Pancreas (tissue), 10 donors: ENCODE measurements around the gene TUBB4B. TPM values are rescaled to one million over a fixed set of nuclear protein-coding genes. Genes with fewer than 3 reads are reported as not detected.

Experiments
- ATAC-seq, 4 donors: fragments of 200-7000 bp; cut with Tn5 transposase; one replicate each; pipeline versions ENCODE4 v1.8.0 to v1.9.1; 2020; ENCODE audit warnings: mild to moderate bottlenecking in 4 of 4, moderate library complexity in 4 of 4
- DNase-seq, 6 donors: peaks; one replicate each; pipeline ENCODE4 v3.0.0-alpha.2; 2020
- FAIRE-seq: peaks from 2 replicates; lab custom pipeline; 2012; peaks lifted over from hg19 to GRCh38; lab: Jason Lieb, UNC
- H3K27ac ChIP-seq, 4 donors: fragments of 200-600 bp; sonication (generic); 1 replicate in 3 of 4; 2 replicates in 1 of 4; pipeline versions ENCODE4 v1.5.0 to v1.8.0; 2020
- H3K27me3 ChIP-seq, 4 donors: fragments of 200-600 bp; one replicate each; pipeline ENCODE4 v1.8.0; 2021
- H3K36me3 ChIP-seq, 3 donors: fragments of 200-600 bp; sonication (generic) in 1 of 3; one replicate each; pipeline versions ENCODE4 v1.5.0 to v1.8.0; 2020 to 2021
- H3K4me1 ChIP-seq, 3 donors: fragments of 200-600 bp; one replicate each; pipeline ENCODE4 v1.8.0; 2021
- H3K4me3 ChIP-seq, 4 donors: fragments of 200-600 bp; sonication (generic) in 2 of 4; one replicate each; pipeline versions ENCODE4 v1.5.0 to v1.8.0; 2020 to 2021
- H3K9me3 ChIP-seq, 4 donors: fragments of 200-600 bp; one replicate each; pipeline ENCODE4 v1.8.0; 2021
- CTCF ChIP-seq, 4 donors: fragments of 200-600 bp; sonication (generic) in 3 of 4; IDR thresholded peaks; one replicate each; pipeline versions ENCODE4 v1.5.0 to v1.8.0; 2021; ENCODE audit warnings: antibody characterized with exemption in 4 of 4
- WGBS, 2 donors: extraction: QIAGEN DNeasy Blood & Tissue Kit; methylation state at CpG; one replicate each; pipeline ENCODE4 v1.1.7; 2013; 5-methylcytosine and 5-hydroxymethylcytosine counted together
- intact Hi-C, 3 donors: fragments of 100-400 bp; cut with DNase I; formaldehyde crosslinking; loops; one replicate each; pipeline versions ENCODE4 v1.11.1 to v1.14.2; 2022
- polyA plus RNA-seq, 2 donors: library from polyadenylated mRNA; stranded (reverse); fragments of 200-250 nt; gene quantifications; one replicate each; pipeline ENCODE4 v1.2.3, GENCODE V29; 2013
- total RNA-seq, 6 donors: library from RNA; stranded (reverse); fragmentation: NEBNext Ultra II Directional in 4 of 6; extraction: Animal tissue kit (Norgen Biotek cat#: 25700) in 4 of 6; gene quantifications; one replicate each; pipeline versions ENCODE4 v1.2.1 to v1.2.4, GENCODE V29; 2021 to 2023
- donor health status: healthy with polysubstance abuse.
- donor health status: DM: no; HTN: no; CAD: no; lungs with moderate emphysema.
- donor health status: DM: no; HTN: no; CAD: no.
- donor health status: control.
- donor health status: control.
- donor health status: Bipolar disorder and iron deficiency.
- donor health status: DM: yes; HTN: yes; CAD: no.
- donor health status: DM: no; HTN: no; CAD: no.
- donor health status: DM: no; HTN: no; CAD: no.
- donor health status: DM: yes; HTN: yes; CAD: no.

The TUBB4B gene
- total and polyA plus RNA-seq, 8 donors, result 40.9 to 143 (median 72.8) TPM

- Histone ChIP-seq H3K36me3 (no peaks in the 10 kb centered on the region), H3K4me3 (peak overlapping the region in 1 of 4 donors; percentile 65), H3K9me3 (no peaks in the 10 kb centered on the region), H3K27ac (no peak overlapping the region), H3K27me3 (no peaks in the 10 kb centered on the region), H3K4me1 (peaks cover 19 to 32% (median 19%) of the 10 kb centered on the region in 3 donors)
- intact Hi-C loops, result no loop called here
- WGBS, 2 donors, result 40 to 41% methylated on average over 7 of the region's 7 CpGs
- no peak for TF ChIP-seq CTCF (IDR thresholded peaks at IDR 0.05)
- DNase-seq (no peak), ATAC-seq (no peak), FAIRE-seq (no peak)
These were observed 34.5 kb upstream of the TUBB4B start for GRCh38 chr9:137206602-137207001.

- whole genome bisulfite sequencing, 2 donors, result 87 to 88% methylated on average over 13 of the region's 13 CpGs
- Histone ChIP-seq H3K4me3 (no peak overlapping the region), H3K27me3 (no peaks in the 10 kb centered on the region), H3K4me1 (peaks cover 3 to 5% (median 3%) of the 10 kb centered on the region in 3 donors), H3K36me3 (no peaks in the 10 kb centered on the region), H3K27ac (no peak overlapping the region), H3K9me3 (no peaks in the 10 kb centered on the region)
- no peak for FAIRE-seq
- TF ChIP-seq CTCF (IDR thresholded peaks at IDR 0.05), result no peak
- peak in 1 of 6 donors; percentile 58 for DNase-seq
- intact Hi-C loops, result no loop called here
- no peak for ATAC-seq
These were observed 29.6 kb upstream of the TUBB4B start for GRCh38 chr9:137211532-137211931.

GRCh38 chr9:137212520-137212919 lies 28.6 kb upstream of the TUBB4B start:
- no peaks in the 10 kb centered on the region for H3K36me3 ChIP-seq
- no peak overlapping the region for H3K4me3 ChIP-seq
- FAIRE-seq (no peak), DNase-seq (peak in 1 of 6 donors; percentile 33), ATAC-seq (no peak)
- 81 to 86% methylated on average over 21 of the region's 21 CpGs for WGBS, 2 donors
- H3K4me1 ChIP-seq, result no peaks in the 10 kb centered on the region
- TF ChIP-seq CTCF (IDR thresholded peaks at IDR 0.05), result no peak
- H3K9me3 ChIP-seq, result no peaks in the 10 kb centered on the region
- intact Hi-C loops, result no loop called here
- H3K27me3 ChIP-seq, result no peaks in the 10 kb centered on the region
- no peak overlapping the region for H3K27ac ChIP-seq

GRCh38 chr9:137213160-137214060 lies 27.7 kb upstream of the TUBB4B start:
- H3K36me3 ChIP-seq, result no peaks in the 10 kb centered on the region
- H3K4me3 ChIP-seq, result no peak overlapping the region
- FAIRE-seq, result no peak
- TF ChIP-seq CTCF (IDR thresholded peaks at IDR 0.05), result no peak
- H3K9me3 ChIP-seq, result no peaks in the 10 kb centered on the region
- peak in 1 of 6 donors; percentile 35 for DNase-seq
- ATAC-seq, result no peak
- intact Hi-C loops, result no loop called here
- H3K4me1 ChIP-seq, result peaks cover 0 to 3% (median 0%) of the 10 kb centered on the region in 3 donors
- H3K27ac ChIP-seq, result no peak overlapping the region
- H3K27me3 ChIP-seq, result no peaks in the 10 kb centered on the region
- WGBS, 2 donors, result 89 to 91% methylated on average over 49 of the region's 49 CpGs

GRCh38 chr9:137214620-137215019 lies 26.5 kb upstream of the TUBB4B start:
- no peak overlapping the region for H3K27ac ChIP-seq
- TF ChIP-seq CTCF (IDR thresholded peaks at IDR 0.05), result no peak
- DNase-seq, result peak in 1 of 6 donors; percentile 33
- no peaks in the 10 kb centered on the region for H3K27me3 ChIP-seq
- WGBS, 2 donors, result 91 to 97% methylated on average over 19 of the region's 19 CpGs
- FAIRE-seq, result no peak
- H3K36me3 ChIP-seq, result no peaks in the 10 kb centered on the region
- H3K4me1 ChIP-seq, result peaks cover 0 to 5% (median 0%) of the 10 kb centered on the region in 3 donors
- ATAC-seq, result no peak
- no peak overlapping the region for H3K4me3 ChIP-seq
- intact Hi-C loops, result no loop called here
- no peaks in the 10 kb centered on the region for H3K9me3 ChIP-seq
